ENCODE results near the gene C1orf115. TPM values are rescaled to one million over a fixed set of nuclear protein-coding genes. Genes with fewer than 3 reads are reported as not detected.

C1orf115 gene
- total and polyA plus RNA-seq, 9 of the 15 experiments (the other 6 are each of a cell fraction or from before 2014, with no cell fraction given): not detected

GRCh38 chr1:220706480-220706879 lies 16.3 kb downstream of the C1orf115 start (continued):
- TF ChIP-seq U2AF2 (optimal IDR thresholded peaks at IDR 0.05; ENCODE audit: low read depth, low read length) (no peak), NFATC3 (IDR thresholded peaks at IDR 0.05) (no peak), RCOR1 (IDR thresholded peaks at IDR 0.05; ENCODE audit: borderline replicate concordance in 1 of 2, low read depth in 2 of 2, low read length in 2 of 2) (no peak), ESRRA (IDR thresholded peaks at IDR 0.05; ENCODE audit: borderline replicate concordance, low read depth) (no peak), RB1 (IDR thresholded peaks at IDR 0.05; ENCODE audit: low read depth) (no peak), POLR3G (IDR thresholded peaks at IDR 0.05; ENCODE audit: extremely low read depth, insufficient read length, insufficient replicate concordance) (no peak), ZNF280B (CRISPR knock-in tag; IDR thresholded peaks at IDR 0.05) (no peak), SETDB1 (IDR thresholded peaks at IDR 0.05; ENCODE audit: low read length) (no peak), ZNF551 (CRISPR knock-in tag; IDR thresholded peaks at IDR 0.05) (no peak), HIVEP1 (CRISPR knock-in tag; IDR thresholded peaks at IDR 0.05) (no peak), ETV6 (IDR thresholded peaks at IDR 0.05; ENCODE audit: borderline replicate concordance in 1 of 2, low read depth in 2 of 2, low read length in 1 of 2) (no peak), ETV6 (CRISPR knock-in tag; IDR thresholded peaks at IDR 0.05; ENCODE audit: borderline replicate concordance) (no peak)

GRCh38 chr1:220707160-220707559 lies 17.0 kb downstream of the C1orf115 start:
- FAIRE-seq: no peak
- Histone ChIP-seq H3K27ac (ENCODE audit: extremely low read depth, low read depth, low read length) (no peak overlapping the region), H2AFZ (ENCODE audit: low read depth, low read length) (no peak overlapping the region), H3K9me3 (replicated peaks; ENCODE audit: control insufficient read depth, insufficient read depth, low read depth, low read length) (no peaks in the 10 kb centered on the region), H3K79me2 (ENCODE audit: control insufficient read depth, insufficient read depth, low read length) (no peaks in the 10 kb centered on the region), H3K4me2 (ENCODE audit: insufficient read depth, low read length) (no peak overlapping the region), H3K36me3 (ENCODE audit: control insufficient read depth, insufficient read depth, low read length) (no peaks in the 10 kb centered on the region), H3K27me3 (ENCODE audit: control insufficient read depth in 2 of 2, insufficient read depth in 2 of 2, low read length in 2 of 2) (peaks cover 2 to 23% of the 10 kb centered on the region in 2 experiments; a peak in 4 of 5 replicates), H3K4me3 (no peak overlapping the region), H3K9me1 (ENCODE audit: control insufficient read depth, insufficient read depth, low read length) (no peaks in the 10 kb centered on the region), H3K9ac (ENCODE audit: insufficient read depth in 1 of 2, low read depth in 2 of 2, low read length in 2 of 2) (no peak overlapping the region), H4K20me1 (replicated peaks; ENCODE audit: control insufficient read depth, insufficient read depth, low read length) (no peaks in the 10 kb centered on the region), H3K4me1 (replicated peaks in 1 of 2; ENCODE audit: control insufficient read depth in 2 of 2, insufficient read depth in 2 of 2, low read length in 2 of 2) (no peaks in the 10 kb centered on the region)
- WGBS (ENCODE audit: insufficient coverage, low coverage, missing lambda C conversion rate): 0% methylated on average over 8 of the region's 10 CpGs
- intact Hi-C loops (cut with micrococcal nuclease) (no loop called here), in situ Hi-C loops (cut with MboI) (no loop called here)
- no TSS peak for BruUV-seq (replicated peaks)
- POLR2A ChIA-PET: no interaction called here
- DNase-seq (ENCODE audit: extremely low read depth in 1 of 4, low spot score in 3 of 4): no peak
- CTCF ChIA-PET (ENCODE audit: low intra/inter-chr PET ratio): interaction anchor here (0.6 kb wide), 1 partner anchor 716 kb away, joined by 3 read pairs; no protein-coding TSS in a partner anchor
- no peak for ATAC-seq
- no peak for TF ChIP-seq KLF16 (IDR thresholded peaks at IDR 0.05)
- no peak for TF ChIP-seq ZNF174 (CRISPR knock-in tag; IDR thresholded peaks at IDR 0.05)
- TF ChIP-seq SRSF7 (optimal IDR thresholded peaks at IDR 0.05; ENCODE audit: low read depth, low read length): no peak
- TF ChIP-seq MCM5 (IDR thresholded peaks at IDR 0.05; ENCODE audit: low read depth): no peak
- TF ChIP-seq MBD2 (IDR thresholded peaks at IDR 0.05; ENCODE audit: borderline replicate concordance, low read depth): no peak
- no peak for TF ChIP-seq ZNF12 (CRISPR knock-in tag; IDR thresholded peaks at IDR 0.05)
- no peak for TF ChIP-seq ARNT (IDR thresholded peaks at IDR 0.05)
- TF ChIP-seq TGIF2 (CRISPR knock-in tag; IDR thresholded peaks at IDR 0.05): no peak
- no peak for TF ChIP-seq ASH1L (IDR thresholded peaks at IDR 0.05; ENCODE audit: borderline replicate concordance, low read depth, partially characterized antibody)
- TF ChIP-seq ZNF121 (CRISPR knock-in tag; conservative IDR thresholded peaks at IDR 0.05): no peak
- no peak for TF ChIP-seq MEF2D (tag; conservative IDR thresholded peaks at IDR 0.05; ENCODE audit: low read depth)
- no peak for TF ChIP-seq OTX1 (CRISPR knock-in tag; IDR thresholded peaks at IDR 0.05)
- no peak for TF ChIP-seq DMBX1 (CRISPR knock-in tag; IDR thresholded peaks at IDR 0.05; ENCODE audit: borderline replicate concordance)
- TF ChIP-seq HLTF (IDR thresholded peaks at IDR 0.05): no peak
- TF ChIP-seq NFIX (CRISPR knock-in tag; IDR thresholded peaks at IDR 0.05; ENCODE audit: low read depth): no peak
